Loucy (cell line): Measurements from ENCODE around the gene TYW1.
"Not testable (repeated sequence)": the region's sequence is repeated elsewhere in the genome, so short reads cannot be mapped to it uniquely, and the experiment has no call there.

ENCODE experiments used
- H2AFZ ChIP-seq: fragments of 200-600 bp; sonication (generic); 2 replicates; pipeline ENCODE4 v1.6.0; 2016; ENCODE audit warnings: antibody characterized with exemption, mild to moderate bottlenecking, low read length, moderate library complexity
- H3F3A ChIP-seq: fragments of 200-600 bp; 2 replicates; pipeline ENCODE4 v1.6.0; 2016; ENCODE audit warnings: antibody characterized with exemption, low read depth, mild to moderate bottlenecking
- H3K27me3 ChIP-seq: fragments of 200-600 bp; sonication (generic); 2 replicates; pipeline ENCODE4 v1.6.1; 2014; ENCODE audit warnings: low read length, mild to moderate bottlenecking; ENCODE audit not compliant: insufficient read depth, poor library complexity, severe bottlenecking
- H3K36me3 ChIP-seq: fragments of 200-600 bp; sonication (generic); 2 replicates; pipeline ENCODE4 v1.6.1; 2016; ENCODE audit warnings: low read length; ENCODE audit not compliant: insufficient read depth
- H3K4me1 ChIP-seq: fragments of 200-600 bp; sonication (generic); 2 replicates; pipeline ENCODE4 v1.5.1; 2014; ENCODE audit warnings: low read length, mild to moderate bottlenecking; ENCODE audit not compliant: insufficient read depth, poor library complexity, severe bottlenecking
- H3K4me2 ChIP-seq: fragments of 200-600 bp; sonication (generic); 2 replicates; pipeline ENCODE4 v1.6.0; 2014; ENCODE audit warnings: antibody characterized with exemption, low read length, low read depth, mild to moderate bottlenecking; ENCODE audit not compliant: poor library complexity, severe bottlenecking
- H3K4me3 ChIP-seq: fragments of 200-600 bp; sonication (generic); 2 replicates; pipeline ENCODE4 v1.5.1; 2014; ENCODE audit warnings: low read length, mild to moderate bottlenecking, mixed read lengths; ENCODE audit not compliant: poor library complexity, severe bottlenecking
- H3K79me2 ChIP-seq: fragments of 200-600 bp; sonication (generic); 2 replicates; pipeline ENCODE4 v1.6.1; 2014; ENCODE audit warnings: low read length; ENCODE audit not compliant: insufficient read depth
- H3K9ac ChIP-seq: fragments of 200-600 bp; sonication (generic); 2 replicates; pipeline ENCODE4 v1.6.0; 2014; ENCODE audit warnings: mild to moderate bottlenecking, low read depth, low read length, moderate library complexity; ENCODE audit not compliant: poor library complexity, severe bottlenecking
- H3K9me2 ChIP-seq: fragments of 200-600 bp; sonication (generic); replicated peaks from 2 replicates; pipeline ENCODE4 v1.6.1; 2016; ENCODE audit warnings: low read depth, low read length, mixed read lengths
- H3K9me3 ChIP-seq: fragments of 200-600 bp; sonication (generic); 2 replicates; pipeline ENCODE4 v1.6.1; 2014; ENCODE audit warnings: mild to moderate bottlenecking, antibody characterized with exemption, low read length, low read depth; ENCODE audit not compliant: insufficient read depth
- H4K20me1 ChIP-seq: fragments of 200-600 bp; sonication (generic); 2 replicates; pipeline ENCODE4 v1.6.0; 2014; ENCODE audit warnings: antibody characterized with exemption, low read length, mild to moderate bottlenecking; ENCODE audit not compliant: insufficient read depth, poor library complexity, severe bottlenecking
- EZH2phosphoT487 ChIP-seq: fragments of 200-600 bp; IDR thresholded peaks from 2 replicates; pipeline ENCODE4 v1.6.1; 2018; ENCODE audit warnings: antibody characterized with exemption, mild to moderate bottlenecking, moderate library complexity, borderline replicate concordance
- TF ChIP-seq, protein P1 (sequence below): fragments of 200-600 bp; sonication (generic); conservative IDR thresholded peaks from 2 replicates; pipeline ENCODE4 v1.5.1; 2014; ENCODE audit warnings: mild to moderate bottlenecking, antibody characterized with exemption, low read length

TYW1 gene

DNA sequence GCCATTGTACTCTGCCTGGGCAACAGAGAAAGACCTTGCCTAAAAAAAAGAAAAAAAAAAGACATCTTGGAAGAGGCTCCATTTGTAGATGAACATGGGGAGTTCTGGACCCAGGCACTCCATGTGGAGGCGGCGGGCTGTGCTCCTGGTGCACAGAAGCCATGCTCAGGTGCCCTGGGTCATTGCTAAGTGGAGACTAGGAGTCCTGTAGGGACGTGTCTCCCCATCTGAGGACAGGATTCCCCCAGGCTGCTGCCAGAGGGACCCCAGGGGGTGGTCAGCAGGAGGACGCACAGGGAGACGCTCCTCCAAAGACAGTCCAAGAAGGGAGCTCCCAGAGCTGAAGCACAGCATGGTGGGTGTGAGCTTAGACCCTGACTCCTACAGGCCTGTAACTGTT, 35.5 kb upstream of the TYW1 start:
- Histone ChIP-seq H3K4me1 (no peaks in the 10 kb centered on the region), H3K9ac (no peak overlapping the region), H3K27me3 (no peaks in the 10 kb centered on the region), H3K4me2 (no peak overlapping the region), H3K9me3 (no peaks in the 10 kb centered on the region), H3K79me2 (no peaks in the 10 kb centered on the region), H2AFZ (no peak overlapping the region), H3F3A (no peaks in the 10 kb centered on the region), H4K20me1 (no peaks in the 10 kb centered on the region), H3K4me3 (no peak overlapping the region), H3K9me2 (no peaks in the 10 kb centered on the region), H3K36me3 (peaks cover 26% of the 10 kb centered on the region; the same call in 1 of the 2 replicates)
- no peak for TF ChIP-seq EZH2phosphoT487
- TF ChIP-seq, protein P1, sequence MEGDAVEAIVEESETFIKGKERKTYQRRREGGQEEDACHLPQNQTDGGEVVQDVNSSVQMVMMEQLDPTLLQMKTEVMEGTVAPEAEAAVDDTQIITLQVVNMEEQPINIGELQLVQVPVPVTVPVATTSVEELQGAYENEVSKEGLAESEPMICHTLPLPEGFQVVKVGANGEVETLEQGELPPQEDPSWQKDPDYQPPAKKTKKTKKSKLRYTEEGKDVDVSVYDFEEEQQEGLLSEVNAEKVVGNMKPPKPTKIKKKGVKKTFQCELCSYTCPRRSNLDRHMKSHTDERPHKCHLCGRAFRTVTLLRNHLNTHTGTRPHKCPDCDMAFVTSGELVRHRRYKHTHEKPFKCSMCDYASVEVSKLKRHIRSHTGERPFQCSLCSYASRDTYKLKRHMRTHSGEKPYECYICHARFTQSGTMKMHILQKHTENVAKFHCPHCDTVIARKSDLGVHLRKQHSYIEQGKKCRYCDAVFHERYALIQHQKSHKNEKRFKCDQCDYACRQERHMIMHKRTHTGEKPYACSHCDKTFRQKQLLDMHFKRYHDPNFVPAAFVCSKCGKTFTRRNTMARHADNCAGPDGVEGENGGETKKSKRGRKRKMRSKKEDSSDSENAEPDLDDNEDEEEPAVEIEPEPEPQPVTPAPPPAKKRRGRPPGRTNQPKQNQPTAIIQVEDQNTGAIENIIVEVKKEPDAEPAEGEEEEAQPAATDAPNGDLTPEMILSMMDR = no peak

DNA sequence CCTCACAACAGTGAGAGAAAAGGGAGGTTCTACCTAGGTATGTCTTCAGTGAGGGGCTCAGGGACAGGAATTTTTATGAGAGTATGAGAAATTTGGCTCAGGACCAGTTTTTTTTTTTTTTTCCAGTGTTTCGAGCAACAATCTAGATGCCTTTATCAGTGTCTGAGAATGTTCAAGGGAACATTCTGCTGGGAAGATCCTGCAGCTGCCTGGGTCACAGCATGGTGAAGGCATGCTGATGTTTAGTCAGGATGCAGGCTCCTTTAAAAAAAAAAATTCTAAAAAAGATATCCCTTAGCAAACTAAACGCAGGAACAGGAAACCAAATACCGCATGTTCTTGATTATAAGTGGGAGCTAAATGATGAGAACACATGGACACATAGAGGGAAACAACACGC, 32.2 kb upstream of the TYW1 start:
- no peaks in the 10 kb centered on the region for H3K4me1 ChIP-seq
- TF ChIP-seq, protein P1 = no peak
- TF ChIP-seq EZH2phosphoT487 = no peak
- no peaks in the 10 kb centered on the region for H3K9me2 ChIP-seq
- H3K9me3 ChIP-seq = no peaks in the 10 kb centered on the region
- no peaks in the 10 kb centered on the region for H3K27me3 ChIP-seq
- H3K9ac ChIP-seq = no peak overlapping the region
- no peaks in the 10 kb centered on the region for H3K79me2 ChIP-seq
- H3K4me2 ChIP-seq = no peak overlapping the region
- H3F3A ChIP-seq = no peaks in the 10 kb centered on the region
- no peaks in the 10 kb centered on the region for H4K20me1 ChIP-seq
- H2AFZ ChIP-seq = no peak overlapping the region
- no peaks in the 10 kb centered on the region; the same call in 1 of the 2 replicates for H3K36me3 ChIP-seq
- H3K4me3 ChIP-seq = no peak overlapping the region

DNA sequence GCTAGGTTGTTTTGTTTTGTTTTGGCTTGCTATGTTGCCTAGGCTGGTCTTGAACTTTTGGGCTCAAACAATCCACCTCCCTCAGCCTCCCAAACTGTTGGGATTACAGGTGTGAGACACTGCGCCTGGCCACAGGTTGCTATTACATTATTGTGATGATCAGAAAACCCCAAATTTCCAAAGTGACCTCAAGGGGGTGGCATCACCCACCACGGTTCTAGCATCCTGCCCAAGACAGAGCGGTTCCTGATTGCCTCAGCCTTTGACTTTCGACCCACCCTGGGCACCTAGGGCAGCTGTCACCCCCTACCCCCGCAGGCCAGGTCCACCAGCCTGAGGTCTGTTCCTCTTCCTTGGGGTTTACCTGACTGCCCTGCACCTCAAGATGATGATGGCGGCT, 29.6 kb upstream of the TYW1 start:
- TF ChIP-seq EZH2phosphoT487 = no peak
- TF ChIP-seq, protein P1 = peak; percentile 21; the same call in 1 of the 2 replicates
- no peak overlapping the region for H3K9ac ChIP-seq
- H3F3A ChIP-seq = no peaks in the 10 kb centered on the region
- no peaks in the 10 kb centered on the region for H4K20me1 ChIP-seq
- H3K9me3 ChIP-seq = no peaks in the 10 kb centered on the region
- H3K4me2 ChIP-seq = no peak overlapping the region
- no peaks in the 10 kb centered on the region for H3K9me2 ChIP-seq
- H3K36me3 ChIP-seq = no peaks in the 10 kb centered on the region
- no peaks in the 10 kb centered on the region for H3K79me2 ChIP-seq
- no peaks in the 10 kb centered on the region for H3K27me3 ChIP-seq
- H3K4me3 ChIP-seq = no peak overlapping the region
- no peak overlapping the region for H2AFZ ChIP-seq
- no peaks in the 10 kb centered on the region for H3K4me1 ChIP-seq

DNA sequence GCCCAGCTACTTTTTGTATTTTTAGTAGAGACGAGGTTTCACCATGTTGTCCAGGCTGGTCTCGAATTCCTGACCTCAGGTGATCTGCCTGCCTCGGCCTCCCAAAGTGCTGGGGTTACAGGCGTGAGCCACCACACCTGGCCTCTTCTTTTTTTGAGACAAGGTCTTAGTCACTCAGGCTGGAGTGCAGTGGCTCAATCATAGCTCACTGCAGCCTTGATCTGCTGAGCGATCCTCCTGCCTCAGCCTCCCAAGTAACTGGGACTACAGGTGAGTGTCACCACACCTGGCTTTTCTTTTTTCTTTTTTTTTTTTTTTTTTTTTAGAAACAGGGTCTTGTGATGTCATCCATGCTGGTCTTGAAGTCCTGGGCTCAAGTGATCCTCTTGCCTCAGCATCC, 27.6 kb upstream of the TYW1 start:
- H3K9ac ChIP-seq, H3F3A ChIP-seq, H3K4me3 ChIP-seq, H3K79me2 ChIP-seq, H3K4me2 ChIP-seq, H3K9me2 ChIP-seq, H4K20me1 ChIP-seq, H3K36me3 ChIP-seq, H3K9me3 ChIP-seq, H2AFZ ChIP-seq, H3K4me1 ChIP-seq, H3K27me3 ChIP-seq: not testable (repeated sequence)
